Left lung (tissue), 10 donors: ENCODE results near the gene PRPS1. TPM values are rescaled to one million over a fixed set of nuclear protein-coding genes. Genes with fewer than 3 reads are reported as not detected.
"Not testable (repeated sequence)": the region's sequence is repeated elsewhere in the genome, so short reads cannot be mapped to it uniquely, and the experiment has no call there.

Experiments used
- ATAC-seq: fragments of 200-7000 bp; cut with Tn5 transposase; one replicate; pipeline ENCODE4 v1.9.1; 2020; ENCODE audit warnings: moderate library complexity
- DNase-seq, 4 donors: peaks; one replicate each; pipeline ENCODE4 v3.0.0-alpha.2; 2013 to 2020
- H3K27ac ChIP-seq, 2 donors: fragments of 200-600 bp; sonication (generic) in 1 of 2; one replicate each; pipeline versions ENCODE4 v1.5.0 to v1.8.0; 2020 to 2021
- H3K27me3 ChIP-seq, 2 donors: fragments of 200-600 bp; sonication (generic) in 1 of 2; one replicate each; pipeline versions ENCODE4 v1.5.0 to v1.8.0; 2020 to 2021
- H3K36me3 ChIP-seq, 2 donors: fragments of 200-600 bp; sonication (generic) in 1 of 2; one replicate each; pipeline versions ENCODE4 v1.5.0 to v1.8.0; 2020 to 2021
- H3K4me1 ChIP-seq, 2 donors: fragments of 200-600 bp; one replicate each; pipeline ENCODE4 v1.8.0; 2021
- H3K4me3 ChIP-seq, 2 donors: fragments of 200-600 bp; sonication (generic) in 1 of 2; one replicate each; pipeline versions ENCODE4 v1.5.0 to v1.8.0; 2020 to 2021; ENCODE audit warnings: mild to moderate bottlenecking in 1 of 2
- H3K9me3 ChIP-seq, 2 donors: fragments of 200-600 bp; sonication (generic) in 1 of 2; one replicate each; pipeline versions ENCODE4 v1.5.0 to v1.8.0; 2020 to 2021
- CTCF ChIP-seq, 2 donors: fragments of 200-600 bp; sonication (generic) in 1 of 2; IDR thresholded peaks; one replicate each; pipeline versions ENCODE4 v1.5.0 to v1.8.0; 2021; ENCODE audit warnings: antibody characterized with exemption in 2 of 2
- intact Hi-C, 2 donors: fragments of 100-400 bp; cut with DNase I; formaldehyde crosslinking; loops; one replicate each; pipeline versions ENCODE4 v1.11.2 to v1.14.2; 2022
- polyA plus RNA-seq, 6 donors: library from polyadenylated mRNA; unstranded; fragments of 120-200 nt; gene quantifications; one replicate each; pipeline ENCODE4 v1.2.1, GENCODE V29; 2013; ENCODE audit not compliant: insufficient read length in 6 of 6
- total RNA-seq, 2 donors: library from RNA; stranded (reverse); fragmentation: NEBNext Ultra II Directional; extraction: Animal tissue kit (Norgen Biotek cat#: 25700); gene quantifications; one replicate each; pipeline ENCODE4 v1.2.1, GENCODE V29; 2021
- donor health status: DM: no; HTN: yes; CAD: no.
- donor health status: DM: no; HTN: no; CAD: no.

The PRPS1 gene
- total and polyA plus RNA-seq, 8 donors, result 29.4 to 45.3 (median 42.2) TPM

GRCh38 chrX:107601326-107601725, 27.0 kb upstream of the PRPS1 start:
- TF ChIP-seq CTCF (IDR thresholded peaks at IDR 0.05), result no peak
- ATAC-seq (no peak), DNase-seq (no peak)
- Histone ChIP-seq H3K9me3 (no peaks in the 10 kb centered on the region), H3K27ac (no peak overlapping the region), H3K36me3 (no peaks in the 10 kb centered on the region), H3K27me3 (no peaks in the 10 kb centered on the region), H3K4me1 (no peaks in the 10 kb centered on the region), H3K4me3 (no peak overlapping the region)
- intact Hi-C loops, result no loop called here

GRCh38 chrX:107601759-107602158, 26.6 kb upstream of the PRPS1 start:
- H3K27ac ChIP-seq, result no peak overlapping the region
- no peak overlapping the region for H3K4me3 ChIP-seq
- ATAC-seq (no peak), DNase-seq (no peak)
- no peak for TF ChIP-seq CTCF (IDR thresholded peaks at IDR 0.05)
- H3K9me3 ChIP-seq, result no peaks in the 10 kb centered on the region
- H3K4me1 ChIP-seq, result no peaks in the 10 kb centered on the region
- no peaks in the 10 kb centered on the region for H3K27me3 ChIP-seq
- no peaks in the 10 kb centered on the region for H3K36me3 ChIP-seq
- intact Hi-C loops, result no loop called here

GRCh38 chrX:107602694-107603239, 25.5 kb upstream of the PRPS1 start:
- H3K27ac ChIP-seq, result no peak overlapping the region
- no peak for ATAC-seq
- intact Hi-C loops, result no loop called here

GRCh38 chrX:107603429-107604159, 24.7 kb upstream of the PRPS1 start:
- intact Hi-C loops, result no loop called here
- ATAC-seq (no peak), DNase-seq (no peak)
- no peaks in the 10 kb centered on the region for H3K27me3 ChIP-seq
- H3K4me1 ChIP-seq, result no peaks in the 10 kb centered on the region
- H3K4me3 ChIP-seq, result no peak overlapping the region
- H3K36me3 ChIP-seq, result no peaks in the 10 kb centered on the region
- no peak overlapping the region for H3K27ac ChIP-seq
- no peaks in the 10 kb centered on the region for H3K9me3 ChIP-seq
- TF ChIP-seq CTCF (IDR thresholded peaks at IDR 0.05), result no peak

More at GRCh38 chrX:107602694-107603239, 25.5 kb upstream of the PRPS1 start:
- Histone ChIP-seq H3K9me3 (no peaks in the 10 kb centered on the region), H3K4me1 (no peaks in the 10 kb centered on the region), H3K4me3 (no peak overlapping the region), H3K36me3 (no peaks in the 10 kb centered on the region), H3K27me3 (no peaks in the 10 kb centered on the region)
- DNase-seq, result peak in 1 of 4 donors; percentile 47
- no peak for TF ChIP-seq CTCF (IDR thresholded peaks at IDR 0.05)

- H3K9me3 ChIP-seq, ATAC-seq, DNase-seq, H3K27me3 ChIP-seq, H3K36me3 ChIP-seq, H3K27ac ChIP-seq, H3K4me3 ChIP-seq, intact Hi-C loops, H3K4me1 ChIP-seq: not testable (repeated sequence)
Observed at GRCh38 chrX:107609061-107609460, 19.2 kb upstream of the PRPS1 start.
